Activated naive CD4-positive, alpha-beta T cell treated with anti-CD3 and anti-CD28 coated beads, Interleukin-2, amount 50 U/mL, for 16 hours (primary cell): Measurements from ENCODE around the gene PLCG1.

Experiments
- DNase-seq: peaks from one replicate; pipeline ENCODE4 v3.0.0-alpha.2; 2020

The PLCG1 gene

GRCh38 chr20:41182296-41183212 is 45.2 kb downstream of the PLCG1 start:
- no peak for DNase-seq

GRCh38 chr20:41183391-41183790 is 46.0 kb downstream of the PLCG1 start:
- DNase-seq: no peak

- DNase-seq: no peak
Measured at GRCh38 chr20:41183831-41184230, 46.5 kb downstream of the PLCG1 start.

- DNase-seq: no peak
Measured at GRCh38 chr20:41185013-41185757, 47.8 kb downstream of the PLCG1 start.

GRCh38 chr20:41187668-41188067 is 50.3 kb downstream of the PLCG1 start:
- no peak for DNase-seq

GRCh38 chr20:41191562-41192500 is 54.5 kb downstream of the PLCG1 start:
- no peak for DNase-seq

GRCh38 chr20:41192575-41192974 is 55.2 kb downstream of the PLCG1 start:
- no peak for DNase-seq

- DNase-seq: no peak
Measured at GRCh38 chr20:41196653-41197225, 59.4 kb downstream of the PLCG1 start.

- DNase-seq: no peak
Measured at GRCh38 chr20:41198443-41198842, 61.1 kb downstream of the PLCG1 start.

- no peak for DNase-seq
Measured at GRCh38 chr20:41200446-41201202, 63.3 kb downstream of the PLCG1 start.

- DNase-seq: no peak
Measured at GRCh38 chr20:41201760-41202159, 64.4 kb downstream of the PLCG1 start.

- DNase-seq: no peak
Measured at GRCh38 chr20:41202426-41202825, 65.1 kb downstream of the PLCG1 start.

- DNase-seq: no peak
Measured at GRCh38 chr20:41203660-41204059, 66.3 kb downstream of the PLCG1 start.

GRCh38 chr20:41204304-41205265 is 67.2 kb downstream of the PLCG1 start:
- no peak for DNase-seq

GRCh38 chr20:41205313-41205712 is 68.0 kb downstream of the PLCG1 start:
- no peak for DNase-seq

- DNase-seq: no peak
Measured at GRCh38 chr20:41213150-41213820, 75.9 kb downstream of the PLCG1 start.

- DNase-seq: no peak
Measured at GRCh38 chr20:41214202-41214601, 76.9 kb downstream of the PLCG1 start.

- DNase-seq: no peak
Measured at GRCh38 chr20:41214666-41215065, 77.3 kb downstream of the PLCG1 start.

- no peak for DNase-seq
Measured at GRCh38 chr20:41217422-41217821, 80.1 kb downstream of the PLCG1 start.

GRCh38 chr20:41218466-41218865 is 81.1 kb downstream of the PLCG1 start:
- no peak for DNase-seq
